GM13977 (cell line): ENCODE results near the gene CTTN.

Source experiments
- DNase-seq: peaks from one replicate; pipeline ENCODE4 v3.0.0; 2012; ENCODE audit warnings: low spot score
- in situ Hi-C: fragments of 300-500 bp; cut with MboI; formaldehyde crosslinking; loops from one replicate; pipeline ENCODE4 v1.12.0; 2022; ENCODE audit warnings: low sequenced_read_pairs, low pct_unique_long_range_greater_than_20kb, mixed read lengths, inconsistent platforms; ENCODE audit not compliant: unreplicated experiment
- TF ChIP-seq, protein P1 (sequence below): IDR thresholded peaks from 2 replicates; pipeline ENCODE4 v1.5.1; 2012; ENCODE audit warnings: mild to moderate bottlenecking, control low read depth; ENCODE audit not compliant: insufficient read depth; ENCODE audit errors: extremely low read depth, missing control alignments

Gene CTTN

DNA sequence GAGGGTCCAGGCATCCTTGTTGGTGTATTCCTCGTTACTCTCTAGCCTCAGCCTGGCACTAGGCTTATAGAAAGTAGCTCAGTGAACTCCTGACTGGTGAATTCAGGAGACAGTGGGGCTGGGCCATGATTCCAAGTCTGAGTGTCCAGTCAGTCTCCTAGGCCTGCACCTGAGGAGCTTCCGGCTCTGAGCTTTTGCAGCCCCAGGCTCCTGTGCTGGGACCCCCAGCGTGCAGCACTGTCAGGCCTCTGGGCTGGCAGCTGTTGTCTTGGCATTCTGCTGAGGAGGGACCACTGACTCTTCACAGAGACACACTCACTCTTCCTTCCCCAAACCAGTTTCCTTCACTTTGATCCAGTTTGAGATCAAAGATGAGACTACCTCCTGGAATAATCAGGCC is 82.4 kb downstream of the CTTN start:
- TF ChIP-seq, protein P1, sequence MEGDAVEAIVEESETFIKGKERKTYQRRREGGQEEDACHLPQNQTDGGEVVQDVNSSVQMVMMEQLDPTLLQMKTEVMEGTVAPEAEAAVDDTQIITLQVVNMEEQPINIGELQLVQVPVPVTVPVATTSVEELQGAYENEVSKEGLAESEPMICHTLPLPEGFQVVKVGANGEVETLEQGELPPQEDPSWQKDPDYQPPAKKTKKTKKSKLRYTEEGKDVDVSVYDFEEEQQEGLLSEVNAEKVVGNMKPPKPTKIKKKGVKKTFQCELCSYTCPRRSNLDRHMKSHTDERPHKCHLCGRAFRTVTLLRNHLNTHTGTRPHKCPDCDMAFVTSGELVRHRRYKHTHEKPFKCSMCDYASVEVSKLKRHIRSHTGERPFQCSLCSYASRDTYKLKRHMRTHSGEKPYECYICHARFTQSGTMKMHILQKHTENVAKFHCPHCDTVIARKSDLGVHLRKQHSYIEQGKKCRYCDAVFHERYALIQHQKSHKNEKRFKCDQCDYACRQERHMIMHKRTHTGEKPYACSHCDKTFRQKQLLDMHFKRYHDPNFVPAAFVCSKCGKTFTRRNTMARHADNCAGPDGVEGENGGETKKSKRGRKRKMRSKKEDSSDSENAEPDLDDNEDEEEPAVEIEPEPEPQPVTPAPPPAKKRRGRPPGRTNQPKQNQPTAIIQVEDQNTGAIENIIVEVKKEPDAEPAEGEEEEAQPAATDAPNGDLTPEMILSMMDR = no peak
- DNase-seq = no peak
- in situ Hi-C loops = no loop called here

DNA sequence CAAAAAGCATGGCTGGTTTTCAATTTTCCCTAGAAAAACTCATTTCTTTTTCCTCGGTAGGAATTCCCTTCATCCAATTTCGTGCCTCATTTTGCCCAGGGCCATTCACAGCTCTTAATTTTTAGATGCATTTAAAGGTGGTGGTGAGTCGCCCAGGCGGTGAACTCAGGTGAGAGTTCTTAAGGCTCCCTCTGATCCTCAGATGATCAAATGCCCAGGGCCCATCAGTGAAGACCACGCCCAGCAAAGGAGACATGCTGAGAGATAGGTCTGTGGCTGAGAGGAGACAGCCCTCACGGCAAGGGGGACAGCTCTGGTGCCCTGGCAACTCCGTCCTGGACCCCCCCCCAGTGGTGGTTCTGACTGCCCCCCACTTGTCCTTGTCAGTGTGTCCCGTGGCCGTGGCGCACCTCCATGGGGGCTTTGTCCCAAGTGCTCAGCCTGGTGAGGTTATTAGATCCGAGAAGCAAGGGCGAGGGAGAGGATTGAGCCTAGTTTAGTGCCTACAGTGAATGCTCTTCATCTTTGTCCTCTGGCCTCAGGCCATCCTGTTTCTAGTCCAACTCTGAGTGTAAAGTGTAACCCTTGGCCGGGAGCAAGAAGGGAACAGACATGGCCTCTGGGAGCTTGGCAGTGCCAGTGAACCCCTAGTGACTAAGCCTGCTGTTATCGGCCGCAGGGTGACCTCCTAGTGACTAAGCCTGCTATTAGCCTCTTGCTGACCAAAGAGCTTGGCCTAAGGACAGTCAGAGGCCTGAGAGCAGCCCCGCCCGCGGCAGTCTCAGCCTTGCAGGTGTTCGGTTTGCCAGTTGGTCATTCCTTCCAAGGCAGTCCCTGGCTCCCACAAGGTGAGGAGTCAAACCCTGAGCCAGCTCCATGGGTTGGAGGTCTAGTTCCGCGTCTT is 83.5 kb downstream of the CTTN start:
- DNase-seq = no peak
- TF ChIP-seq, protein P1 = no peak
- in situ Hi-C loops = no loop called here

- in situ Hi-C loops = no loop called here
- TF ChIP-seq, protein P1 = no peak
- DNase-seq = no peak
Observed at GRCh38 chr11:70482529-70482917, 84.2 kb downstream of the CTTN start.

- in situ Hi-C loops = no loop called here
- DNase-seq = peak; percentile 70
- TF ChIP-seq, protein P1 = peak; percentile 37
Observed at GRCh38 chr11:70483077-70483861, 84.9 kb downstream of the CTTN start.

DNA sequence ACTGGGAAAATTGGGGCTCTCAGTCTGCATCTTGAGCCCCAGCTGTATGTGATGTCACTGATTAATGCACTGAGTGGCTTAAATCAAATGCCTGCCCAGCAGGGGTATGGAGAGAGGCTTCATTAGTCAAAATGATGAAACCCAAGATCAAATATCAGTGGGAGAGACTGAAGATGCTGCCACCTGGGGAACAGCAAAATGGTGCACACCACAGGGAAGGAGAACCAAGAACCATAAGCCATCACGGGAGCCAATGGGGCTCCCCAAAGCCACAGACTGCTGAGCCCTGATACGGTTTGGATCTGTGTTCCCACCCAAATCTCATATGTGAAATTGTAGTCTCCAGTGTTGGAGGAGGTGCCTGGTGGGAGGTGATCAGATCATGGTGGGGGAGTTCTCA is 85.6 kb downstream of the CTTN start:
- TF ChIP-seq, protein P1 = no peak
- in situ Hi-C loops = no loop called here
- no peak for DNase-seq

DNA sequence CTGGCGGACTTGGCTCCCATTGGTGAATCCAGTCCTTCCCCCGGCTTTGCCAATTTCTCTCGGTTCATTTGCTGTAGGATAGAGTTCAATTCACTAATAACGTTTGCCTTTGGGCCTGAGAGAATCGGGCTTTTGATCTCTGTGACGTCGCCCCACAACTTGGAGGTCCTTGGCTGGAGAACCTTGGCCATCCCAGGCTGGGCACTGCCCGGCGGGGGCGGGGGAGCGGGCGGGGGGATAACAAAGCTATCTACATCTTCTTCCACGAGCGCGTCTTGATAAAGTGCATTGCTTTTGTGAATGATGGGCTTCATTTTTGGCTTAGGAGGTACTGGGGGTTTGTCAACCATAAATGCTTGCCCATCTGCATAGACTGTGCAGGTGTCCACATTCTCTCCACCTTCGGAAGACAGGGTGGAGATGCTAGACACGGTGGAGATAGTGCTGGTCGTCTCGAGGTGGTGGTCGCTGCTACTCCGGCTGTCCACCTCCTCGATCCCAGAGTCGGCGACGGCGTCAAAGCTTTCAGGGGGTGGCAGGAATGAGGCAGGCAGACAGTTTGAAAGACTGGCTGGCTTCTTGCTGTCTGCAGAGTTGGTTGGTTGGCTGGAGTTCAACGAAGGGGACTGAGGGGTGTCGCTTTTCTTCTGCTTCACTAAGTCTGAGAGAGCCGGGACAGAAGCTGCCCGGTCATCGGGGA is 87.1 kb downstream of the CTTN start:
- TF ChIP-seq, protein P1 = no peak
- no peak for DNase-seq
- in situ Hi-C loops = no loop called here
